GM21447 (cell line): ENCODE data around the gene PHACTR1.

Experiments
- ATAC-seq: cut with Tn5 transposase; IDR thresholded peaks from one replicate; pipeline ENCODE4 v1.9.1; 2021; ENCODE audit not compliant: unreplicated experiment

Gene PHACTR1

GRCh38 chr6:13013681-13014503 lies 297.3 kb downstream of the PHACTR1 start:
- ATAC-seq: no peak

DNA sequence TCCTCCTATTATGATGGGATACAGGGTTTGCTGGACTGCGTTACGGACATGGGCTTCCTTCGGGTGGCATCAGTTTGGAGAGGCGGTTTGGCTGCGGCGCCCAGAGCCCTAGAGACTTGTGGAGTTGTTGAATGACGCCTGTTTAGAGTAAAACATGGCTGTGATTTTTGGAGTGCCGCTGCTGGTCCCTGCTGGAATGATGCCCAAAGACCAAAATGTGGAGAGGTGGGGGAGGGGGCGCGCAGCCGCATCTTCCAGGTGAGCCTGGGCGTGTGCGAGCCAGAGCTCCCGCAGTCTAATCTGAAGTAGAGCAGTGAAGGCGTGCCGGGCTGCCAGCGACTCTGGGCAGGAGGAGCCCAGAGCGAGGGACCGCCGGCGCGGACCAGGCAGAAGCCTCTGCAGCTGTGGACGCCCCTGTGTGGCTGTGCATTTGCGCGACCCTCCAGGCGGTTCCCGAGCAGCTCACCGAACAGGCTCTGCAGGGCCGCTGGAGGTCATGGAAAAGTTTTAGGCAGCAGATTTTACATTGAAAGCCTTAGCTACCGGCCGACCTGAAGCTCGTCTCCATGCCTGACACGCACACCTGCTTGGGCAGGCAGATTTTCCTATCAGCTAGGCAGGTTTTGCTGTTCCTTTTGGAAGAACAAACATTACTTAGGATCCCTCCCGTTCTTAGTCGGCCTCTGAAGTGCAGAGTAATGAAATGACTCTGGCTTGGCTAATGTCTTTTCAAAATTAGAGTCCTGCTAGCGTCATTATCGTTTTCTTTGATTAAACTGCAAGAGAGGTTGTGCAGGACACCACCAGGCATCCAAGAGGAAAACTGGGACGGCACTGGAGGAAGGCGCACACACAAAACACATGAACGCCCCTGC lies 298.2 kb downstream of the PHACTR1 start:
- ATAC-seq: no peak

GRCh38 chr6:13015379-13015681 lies 298.8 kb downstream of the PHACTR1 start:
- ATAC-seq: no peak

DNA sequence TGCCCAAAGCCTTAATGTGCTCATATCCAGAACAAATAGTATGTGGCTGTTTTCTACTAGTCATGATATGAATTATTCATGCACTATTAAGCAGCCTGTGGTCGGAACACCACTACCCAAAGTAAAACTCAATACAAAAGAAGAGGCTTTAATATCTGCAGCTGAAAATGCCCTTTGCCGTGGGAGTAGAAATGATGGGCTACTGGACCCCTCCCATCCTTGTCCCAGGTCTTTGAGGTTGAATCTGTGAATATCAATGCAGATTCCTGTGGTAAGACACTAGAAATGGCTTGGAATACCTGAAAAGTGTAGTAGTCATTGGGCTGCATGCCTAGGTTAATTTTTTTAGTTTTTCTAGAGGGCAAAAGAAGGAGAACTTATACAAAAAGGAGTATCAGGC lies 308.0 kb downstream of the PHACTR1 start:
- ATAC-seq: no peak

DNA sequence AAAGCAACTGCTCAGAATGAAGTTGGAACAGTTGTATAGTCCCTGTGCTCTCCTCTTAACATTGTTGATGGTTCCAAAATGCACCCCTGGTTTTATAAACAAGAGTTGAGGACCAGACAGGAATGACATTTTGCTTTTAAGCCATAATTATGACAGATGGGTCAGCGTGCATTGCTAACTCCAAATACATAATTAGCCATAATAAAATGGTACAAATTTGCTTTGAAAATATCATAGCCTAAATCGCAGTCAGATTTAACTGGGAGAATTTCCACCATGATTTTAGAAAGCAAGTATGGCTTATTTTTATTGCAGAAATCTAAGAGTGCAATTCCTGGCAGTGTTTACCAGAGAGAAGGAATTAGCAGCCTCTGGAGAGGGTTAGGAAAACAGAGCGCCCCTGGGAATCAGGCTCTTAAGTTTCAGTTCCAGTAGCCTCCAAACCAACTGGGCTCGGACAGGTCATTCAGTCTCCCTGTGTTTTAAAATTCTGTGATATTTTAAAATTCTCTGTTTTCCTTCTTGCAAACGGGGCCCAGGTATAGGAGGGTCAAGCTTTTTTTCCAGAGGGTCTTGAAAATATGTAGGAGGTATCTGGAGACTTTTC lies 309.4 kb downstream of the PHACTR1 start:
- ATAC-seq: no peak

GRCh38 chr6:13026557-13026956 lies 310.0 kb downstream of the PHACTR1 start:
- no peak for ATAC-seq

DNA sequence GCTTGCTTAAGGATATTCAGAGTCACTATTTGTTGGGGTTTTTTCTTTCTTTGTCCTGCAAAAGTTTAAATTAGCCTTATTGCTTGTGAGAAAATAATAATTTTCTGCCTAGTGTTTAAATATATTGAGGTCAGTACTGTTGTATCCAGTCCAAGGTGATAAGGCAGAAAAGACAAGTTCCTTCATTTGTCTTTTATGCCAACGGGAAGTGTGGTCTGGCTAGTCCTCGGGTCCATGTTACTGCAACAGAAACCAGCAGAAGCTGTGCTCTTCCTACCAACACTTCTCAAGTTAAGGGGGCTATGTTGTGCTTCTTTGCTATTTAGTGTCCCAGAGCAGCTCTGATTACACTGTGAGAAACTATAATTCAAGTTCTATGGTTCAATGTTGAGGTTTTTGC lies 310.6 kb downstream of the PHACTR1 start:
- no peak for ATAC-seq

DNA sequence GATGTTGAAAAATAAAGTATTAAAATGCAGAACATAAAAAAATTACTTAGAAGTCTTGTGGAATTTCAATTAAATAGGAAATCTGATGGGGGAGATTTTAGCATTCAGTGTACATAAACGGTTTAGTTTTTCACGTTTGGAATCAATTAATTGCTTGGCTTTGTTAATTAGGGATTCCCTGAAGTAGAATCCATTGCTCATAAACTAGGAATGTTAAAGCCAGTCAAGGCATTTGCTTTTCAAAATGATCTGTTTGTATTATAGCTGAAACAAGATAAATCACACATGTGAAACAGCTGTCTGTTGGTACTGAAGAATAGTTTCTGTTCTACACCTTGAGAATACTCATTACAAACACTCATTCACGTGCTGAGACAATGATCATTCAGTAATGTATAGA lies 313.8 kb downstream of the PHACTR1 start:
- no peak for ATAC-seq

- no peak for ATAC-seq
These were observed 316.0 kb downstream of the PHACTR1 start for GRCh38 chr6:13032566-13032965.

- no peak for ATAC-seq
These were observed 316.6 kb downstream of the PHACTR1 start for GRCh38 chr6:13033145-13033544.

GRCh38 chr6:13034316-13034715 lies 317.7 kb downstream of the PHACTR1 start:
- no peak for ATAC-seq

- ATAC-seq: no peak
These were observed 319.0 kb downstream of the PHACTR1 start for GRCh38 chr6:13035606-13036005.

DNA sequence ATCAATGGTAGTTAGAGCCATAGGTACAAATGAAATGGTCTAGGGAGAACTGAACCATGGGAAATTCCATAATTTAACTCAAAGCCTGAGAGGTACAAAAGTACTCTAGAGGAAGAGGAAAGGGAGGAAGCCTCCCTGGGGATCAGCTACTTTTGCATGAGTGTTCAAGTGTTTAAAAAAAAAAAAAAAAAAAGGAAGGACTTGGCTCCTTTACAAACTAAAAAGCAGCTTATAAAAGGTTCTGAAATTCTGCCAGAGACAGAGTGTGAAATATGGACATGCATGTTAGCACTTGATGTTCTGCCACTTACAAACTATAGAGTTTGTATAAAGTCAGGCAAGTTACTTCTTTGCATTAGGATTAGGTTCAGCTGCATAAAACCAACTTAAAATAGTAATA lies 321.7 kb downstream of the PHACTR1 start:
- no peak for ATAC-seq

DNA sequence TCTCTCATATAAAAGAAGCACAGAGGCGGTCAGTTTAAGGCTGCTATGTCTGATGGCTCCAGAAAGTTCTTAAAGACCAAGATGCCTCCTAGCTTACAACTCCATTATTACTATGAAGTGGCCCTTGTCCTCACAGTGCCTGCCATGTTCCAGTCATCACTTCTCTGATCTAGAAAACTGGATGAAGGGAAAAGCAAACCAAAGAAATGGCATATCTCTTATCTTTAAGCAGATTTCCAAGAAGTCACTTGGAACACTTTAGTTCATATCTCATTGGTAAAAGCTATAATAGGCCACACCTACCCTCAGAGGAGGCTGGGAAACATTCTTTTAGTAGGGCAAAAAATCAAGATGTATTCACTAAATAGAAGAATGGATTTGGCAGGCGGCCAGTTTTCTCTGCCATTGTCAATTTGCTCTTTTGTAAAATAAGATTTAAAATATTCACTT lies 322.2 kb downstream of the PHACTR1 start:
- ATAC-seq: no peak

DNA sequence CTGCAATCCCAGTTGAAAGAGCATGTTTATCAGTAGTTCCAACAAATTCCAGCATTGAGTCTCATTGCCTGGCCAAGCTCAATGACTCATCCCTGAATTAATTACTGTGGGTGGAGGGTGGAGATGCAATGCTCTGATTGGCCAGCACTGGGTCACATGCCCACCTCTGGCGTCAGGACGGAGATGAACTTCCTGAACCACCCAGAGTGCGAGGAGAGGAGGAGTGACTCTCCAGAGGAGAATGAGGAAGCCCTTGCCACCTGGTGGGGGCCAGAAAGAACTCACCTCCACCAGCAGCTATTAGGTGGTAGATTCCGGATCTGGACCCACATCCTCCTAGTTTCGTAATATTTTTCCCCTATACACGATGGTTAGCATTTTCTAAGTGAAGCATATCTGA lies 327.8 kb downstream of the PHACTR1 start:
- ATAC-seq: no peak

DNA sequence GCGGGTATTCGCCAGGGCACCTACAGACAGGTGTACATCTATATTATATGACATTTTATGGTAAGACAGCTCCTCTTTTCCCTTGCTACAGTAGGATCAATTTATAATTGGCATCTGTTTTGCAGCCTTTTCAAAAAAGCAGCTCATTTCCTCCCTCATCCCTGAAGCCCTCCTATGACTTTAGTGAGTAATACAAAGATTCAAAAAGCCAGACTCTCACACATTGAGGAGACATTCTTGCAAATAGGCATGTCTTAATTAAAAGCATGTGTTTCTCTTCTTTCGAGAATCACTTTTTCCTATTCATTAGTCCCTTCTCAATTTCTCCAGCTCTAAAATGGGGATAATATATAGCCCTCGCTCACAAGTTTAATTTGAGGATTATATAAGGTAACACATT lies 328.3 kb downstream of the PHACTR1 start:
- no peak for ATAC-seq

GRCh38 chr6:13045676-13046075 lies 329.1 kb downstream of the PHACTR1 start:
- ATAC-seq: no peak

- no peak for ATAC-seq
These were observed 329.5 kb downstream of the PHACTR1 start for GRCh38 chr6:13046084-13046483.

- ATAC-seq: no peak
These were observed 331.5 kb downstream of the PHACTR1 start for GRCh38 chr6:13048113-13048512.

DNA sequence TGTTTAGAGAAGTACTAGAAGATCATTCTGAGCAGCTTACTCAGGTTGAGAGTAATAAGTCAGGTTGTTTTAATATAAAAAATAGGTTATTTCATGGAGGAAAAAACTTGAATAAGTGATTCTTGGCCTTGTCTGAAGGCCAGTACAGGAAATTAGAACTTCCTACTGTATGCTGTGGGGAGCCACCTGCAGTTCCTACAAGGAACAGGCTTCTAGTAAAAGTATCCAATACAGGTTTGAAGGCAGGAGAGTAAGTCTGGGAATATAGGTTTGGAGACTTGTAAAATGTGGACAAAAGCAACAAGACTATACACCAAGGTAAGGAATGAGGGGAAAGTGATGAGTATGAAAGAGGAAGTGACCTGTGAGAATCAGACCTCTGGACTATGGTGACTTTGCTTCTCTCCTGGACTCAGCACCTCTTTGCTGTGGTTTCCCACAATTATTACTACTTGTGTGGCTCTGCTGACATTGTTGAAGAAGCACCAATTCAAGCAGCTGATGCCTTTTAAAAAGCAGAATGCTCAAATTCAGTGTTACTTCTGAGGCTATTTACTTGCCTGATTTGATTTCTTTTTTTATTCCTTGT lies 333.2 kb downstream of the PHACTR1 start:
- ATAC-seq: no peak

DNA sequence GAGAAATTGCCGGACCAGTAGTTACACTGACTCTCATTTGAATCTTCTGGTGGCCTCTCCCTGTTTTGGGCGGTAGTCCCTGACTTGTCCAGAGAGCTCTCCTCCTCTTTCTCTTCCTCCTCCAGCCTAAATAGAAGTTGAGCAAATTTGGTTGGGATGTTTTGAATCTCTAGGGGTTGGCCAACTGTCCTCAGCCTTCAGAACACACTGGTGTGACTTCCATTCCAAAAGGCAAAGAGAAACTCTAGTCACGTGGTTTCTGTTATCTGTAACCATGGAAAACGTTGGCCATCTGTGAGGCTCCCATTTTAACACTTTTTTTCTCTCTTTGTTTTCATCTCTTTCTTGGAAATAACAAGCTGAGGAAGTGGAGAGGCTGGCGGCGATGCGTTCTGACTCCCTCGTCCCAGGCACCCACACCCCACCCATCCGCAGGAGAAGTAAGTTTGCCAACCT lies 336.5 kb downstream of the PHACTR1 start:
- ATAC-seq: no peak
